NCI-H1436 (cell line): ENCODE results near the gene TDO2.
"Not testable (repeated sequence)": the region's sequence is repeated elsewhere in the genome, so short reads cannot be mapped to it uniquely, and the experiment has no call there.

Experiments
- DNase-seq: peaks from one replicate; lab custom pipeline; 2025; lab: John Stamatoyannopoulos, UW

TDO2 gene

GRCh38 chr4:155903453-155903852, at the start of gene TDO2:
TSS of gene TDO2 (plus strand) at chr4:155903696. CDS start at chr4:155903759, 63 bp downstream.
- no peak for DNase-seq

DNA sequence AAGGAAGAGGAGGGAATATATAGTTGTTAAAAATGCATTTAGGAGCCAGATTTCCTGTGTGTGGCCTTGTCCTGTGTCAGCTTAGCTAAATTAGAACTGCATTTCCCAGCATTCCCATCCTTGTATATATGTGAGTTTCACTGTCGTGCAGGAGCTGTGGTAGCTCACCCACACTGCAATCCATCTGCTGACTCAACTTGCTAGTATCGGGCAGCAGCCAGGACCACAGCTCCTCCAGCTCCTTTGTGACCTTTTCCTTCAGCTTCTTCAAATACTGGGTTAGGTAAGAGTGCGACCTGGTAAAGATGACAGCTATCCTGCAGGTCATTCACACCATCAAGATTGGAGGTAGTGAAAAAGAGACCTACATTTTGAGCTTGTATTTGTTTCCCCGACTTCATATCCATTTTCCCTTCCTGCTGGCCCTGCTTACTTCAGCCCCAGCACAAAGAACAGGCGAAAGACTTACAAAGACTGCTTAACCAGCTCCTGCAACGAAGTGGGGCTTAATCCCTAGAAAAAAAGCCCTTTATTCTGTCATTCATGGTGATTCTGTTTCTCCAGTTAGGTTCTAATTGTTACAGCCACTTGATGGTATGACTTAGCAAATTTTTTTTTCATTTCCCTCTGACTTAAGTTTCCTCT, 48.8 kb upstream of the TDO2 start:
- no peak for DNase-seq

DNA sequence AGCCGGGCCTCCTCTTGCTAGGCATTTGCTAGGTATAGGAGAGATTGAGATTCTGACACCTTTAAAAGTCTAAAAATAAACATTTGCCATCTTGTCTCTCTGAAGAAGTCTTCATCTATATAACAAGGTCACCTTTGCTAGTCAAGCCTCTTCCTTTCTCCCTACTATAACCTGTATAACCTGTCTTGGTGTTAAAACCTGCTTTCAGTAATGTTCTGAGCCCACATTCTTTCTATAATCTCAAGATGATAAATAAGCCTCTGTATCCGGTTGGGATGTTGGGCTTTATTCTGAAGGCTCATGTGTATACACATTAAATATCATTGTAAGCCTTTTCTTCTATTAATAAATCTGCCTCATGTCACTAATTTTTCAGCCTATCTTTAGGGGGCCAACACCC, 47.6 kb upstream of the TDO2 start:
- no peak for DNase-seq

DNA sequence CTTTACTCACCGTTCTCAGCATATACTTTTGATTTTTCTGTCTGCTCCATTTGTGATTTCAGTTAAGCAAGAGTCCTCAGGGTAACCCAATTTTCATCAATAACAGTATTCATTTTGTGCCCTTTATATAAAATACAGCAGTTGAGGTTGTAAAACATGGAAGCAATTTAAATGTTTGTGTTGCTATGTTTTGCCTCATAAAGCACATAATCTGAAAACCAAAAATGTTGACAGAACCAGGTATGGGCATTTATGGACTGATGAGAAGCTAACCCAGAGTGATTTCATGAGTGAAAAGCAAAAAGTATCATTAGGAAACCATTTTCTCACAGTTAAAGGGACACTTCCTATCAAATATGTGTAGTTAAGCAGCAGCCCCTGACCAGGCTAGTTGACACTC, 37.3 kb upstream of the TDO2 start, which contains the start of gene ASIC5:
TSS of gene ASIC5 (minus strand) at position 101 of the 400 bp plus-strand sequence. CDS start at position 50, 51 bp downstream.
- DNase-seq = no peak

DNA sequence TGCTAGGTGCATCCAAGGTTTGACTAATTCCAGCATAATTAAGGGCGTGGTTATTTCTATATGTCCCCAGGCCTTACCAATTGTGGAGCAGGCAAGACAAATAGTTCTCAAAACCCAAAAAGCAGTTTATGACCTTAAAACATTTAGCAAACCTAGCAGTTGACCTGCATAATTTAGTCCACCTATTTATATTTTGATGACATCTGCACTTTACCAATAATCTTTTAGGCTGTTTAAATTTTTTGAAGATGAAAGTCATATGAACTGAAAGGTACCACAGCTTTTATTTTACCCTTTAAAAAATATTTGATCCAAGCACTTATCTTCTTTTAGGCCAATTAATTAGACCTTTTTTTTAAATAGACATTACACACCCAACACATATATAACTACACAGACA, 27.6 kb upstream of the TDO2 start:
- DNase-seq = no peak

DNA sequence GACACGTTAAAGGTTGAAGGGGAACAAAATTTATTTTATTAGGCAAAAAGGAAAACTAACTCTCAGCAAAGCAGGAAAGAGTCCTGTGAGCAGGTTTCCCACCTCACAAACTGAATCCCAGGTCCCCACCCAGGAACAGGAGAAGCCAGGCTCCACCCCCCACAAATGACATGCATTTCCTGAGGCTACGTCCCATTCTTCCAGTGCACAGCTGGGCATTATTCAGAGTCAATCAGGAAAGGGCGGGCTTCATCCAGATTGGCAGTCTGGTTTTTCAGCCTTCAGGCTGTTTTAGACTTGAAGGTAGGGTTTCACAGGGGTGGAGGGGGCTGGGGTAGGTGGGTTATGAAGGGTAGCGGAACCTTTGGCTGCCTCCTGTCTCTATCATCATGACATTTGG, 25.5 kb upstream of the TDO2 start:
- no peak for DNase-seq

- DNase-seq = no peak
Observed at GRCh38 chr4:155878611-155879010, 24.9 kb upstream of the TDO2 start.

GRCh38 chr4:155879767-155880166, 23.7 kb upstream of the TDO2 start:
- DNase-seq = no peak

GRCh38 chr4:155881555-155881954, 21.9 kb upstream of the TDO2 start:
- no peak for DNase-seq

- DNase-seq = no peak
Observed at GRCh38 chr4:155883895-155884294, 19.6 kb upstream of the TDO2 start.

DNA sequence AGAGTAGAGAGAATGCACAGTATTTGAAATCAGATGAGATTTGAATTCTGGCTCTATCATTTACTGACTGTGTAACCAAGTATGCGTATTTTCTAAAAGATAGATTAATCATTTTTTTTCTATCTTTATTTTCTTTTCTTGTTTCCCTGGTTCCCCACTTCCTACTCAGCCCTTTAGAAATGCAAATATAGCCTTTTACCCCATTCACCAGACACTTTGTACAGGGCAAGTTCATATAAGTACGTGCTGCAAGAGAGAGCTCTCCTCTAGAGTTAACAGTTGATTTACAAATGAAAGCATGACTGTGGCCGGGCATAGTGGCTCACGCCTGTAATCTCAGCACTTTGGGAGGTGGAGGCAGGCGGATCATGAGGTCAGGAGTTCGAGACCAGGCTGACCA, 17.8 kb upstream of the TDO2 start:
- no peak for DNase-seq

DNA sequence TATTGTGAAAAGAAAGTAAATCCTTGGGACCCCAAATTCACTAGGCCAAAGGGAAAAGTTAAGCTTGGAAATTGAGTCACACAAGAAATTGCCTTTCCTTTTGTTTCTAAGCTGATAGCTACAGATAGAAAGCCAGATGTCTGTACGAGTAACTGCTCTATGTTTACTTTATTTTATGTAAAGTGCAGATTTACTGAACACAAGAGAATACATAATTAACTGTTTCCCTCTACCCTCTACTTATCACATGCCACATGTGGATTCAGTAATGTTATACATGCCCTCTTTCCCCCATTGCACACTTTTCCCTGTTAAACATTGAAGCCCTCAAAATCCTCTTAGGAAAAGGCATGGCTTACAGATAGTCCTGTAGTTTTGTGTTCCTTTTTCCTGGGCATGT, 16.5 kb upstream of the TDO2 start:
- DNase-seq = no peak

GRCh38 chr4:155887847-155888570, 15.5 kb upstream of the TDO2 start:
- DNase-seq = no peak

DNA sequence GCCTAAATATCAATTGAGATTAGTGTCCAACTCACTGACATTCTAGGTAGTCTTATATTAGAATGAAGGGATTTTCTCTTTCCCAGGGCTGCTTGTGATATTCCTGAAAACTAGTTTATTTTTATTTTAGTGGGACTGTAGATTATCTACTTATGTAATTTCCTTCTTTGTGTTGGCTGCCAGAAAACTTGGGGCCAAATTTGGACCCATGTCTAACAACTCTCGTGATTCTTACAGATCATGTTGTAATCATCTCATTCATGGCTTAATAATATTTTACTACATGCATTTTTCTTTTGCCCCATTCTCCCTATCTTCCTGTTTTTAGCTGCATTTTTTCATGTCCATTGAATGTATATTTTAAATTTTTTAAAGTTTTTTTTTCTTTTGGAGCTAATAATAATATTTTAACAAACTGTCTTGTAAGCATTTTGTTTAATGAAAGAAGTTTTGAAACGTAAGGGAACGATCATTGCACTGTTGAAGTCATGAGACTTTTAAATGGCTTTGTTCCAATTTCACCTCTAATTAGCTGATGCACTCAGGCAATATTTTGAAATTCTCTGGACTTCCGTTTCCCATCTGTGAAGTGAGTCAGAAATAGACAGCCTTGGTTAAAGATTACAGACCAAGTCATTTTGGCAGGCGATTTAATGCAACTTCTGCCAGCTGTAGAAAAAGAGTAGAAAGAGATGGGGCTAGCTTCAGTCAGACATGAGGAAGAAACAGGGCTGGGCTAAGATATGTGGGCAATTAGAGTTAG, 14.3 kb upstream of the TDO2 start:
- no peak for DNase-seq

GRCh38 chr4:155889946-155890345, 13.6 kb upstream of the TDO2 start:
- no peak for DNase-seq

GRCh38 chr4:155891058-155891457, 12.4 kb upstream of the TDO2 start:
- DNase-seq = no peak

GRCh38 chr4:155898371-155898770, 5.1 kb upstream of the TDO2 start:
- not testable (repeated sequence) for DNase-seq

GRCh38 chr4:155899891-155900290, 3.6 kb upstream of the TDO2 start:
- no peak for DNase-seq

GRCh38 chr4:155900381-155900780, 3.1 kb upstream of the TDO2 start:
- DNase-seq = no peak

- DNase-seq = no peak
Observed at GRCh38 chr4:155901013-155901412, 2.5 kb upstream of the TDO2 start.

- DNase-seq = no peak
Observed at GRCh38 chr4:155904331-155904730, 835 bp downstream of the TDO2 start.

DNA sequence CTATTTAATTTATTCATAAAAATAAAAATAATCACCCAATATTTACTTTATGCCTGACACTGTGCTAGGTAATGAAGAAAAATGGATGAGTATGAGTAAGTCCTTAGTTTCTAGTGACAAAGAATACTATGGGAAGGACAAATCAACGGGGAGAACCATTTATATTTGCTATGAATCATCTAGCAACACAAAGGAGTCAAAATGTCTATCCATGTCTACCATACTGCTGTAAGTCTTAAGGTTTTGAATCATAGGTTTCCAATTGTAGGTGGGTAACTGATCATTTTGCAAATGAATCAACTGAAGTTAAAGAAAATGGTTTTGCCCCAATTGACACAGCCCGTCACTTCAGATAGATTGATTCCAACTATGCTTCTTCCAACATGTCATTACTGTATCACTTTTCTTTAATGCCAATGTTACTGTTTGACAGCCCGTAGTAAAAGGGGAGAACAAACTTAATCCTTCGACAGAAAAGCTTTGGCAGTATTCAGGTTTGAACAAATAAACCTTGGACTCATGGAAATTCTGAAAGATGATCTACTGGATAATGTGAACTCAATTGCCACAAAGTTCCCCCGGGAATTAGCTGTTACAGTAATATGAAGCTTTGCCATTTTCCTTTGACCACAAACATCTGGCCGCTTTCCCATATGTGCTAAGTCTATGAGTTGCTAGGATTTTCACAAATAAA, 3.2 kb downstream of the TDO2 start:
- DNase-seq = no peak
